Measurements from ENCODE around the gene SERPINI1.

- no peak for TF ChIP-seq SMAD3 (CRISPR knock-in tag; IDR thresholded peaks at IDR 0.05; ENCODE audit: borderline replicate concordance)
- TF ChIP-seq FOXJ3 (CRISPR knock-in tag; IDR thresholded peaks at IDR 0.05; ENCODE audit: borderline replicate concordance): no peak
- no peak for TF ChIP-seq RELA (CRISPR knock-in tag; IDR thresholded peaks at IDR 0.05; ENCODE audit: borderline replicate concordance)
- TF ChIP-seq CTCF (IDR thresholded peaks at IDR 0.05): no peak
These were observed 2.5 kb downstream of the SERPINI1 start for GRCh38 chr3:167738037-167738436.
